Muscle layer of colon (tissue), 2 donors: ENCODE data around the gene LRRC32.

Experiments used
- H3K27ac ChIP-seq: one replicate; pipeline ENCODE4 v1.7.0; 2013; ENCODE audit warnings: low read depth, mild to moderate bottlenecking, low read length, moderate library complexity
- H3K27me3 ChIP-seq, 2 donors: one replicate each; pipeline ENCODE4 v1.7.0; 2013; ENCODE audit warnings: low read length in 2 of 2, mild to moderate bottlenecking in 2 of 2; ENCODE audit not compliant: insufficient read depth in 2 of 2, control insufficient read depth in 1 of 2
- H3K36me3 ChIP-seq: one replicate; pipeline ENCODE4 v1.7.0; 2013; ENCODE audit warnings: mild to moderate bottlenecking, low read length; ENCODE audit not compliant: insufficient read depth
- H3K4me1 ChIP-seq: one replicate; pipeline ENCODE4 v1.7.0; 2013; ENCODE audit warnings: mild to moderate bottlenecking, low read length; ENCODE audit not compliant: insufficient read depth
- H3K4me3 ChIP-seq, 2 donors: one replicate each; pipeline ENCODE4 v1.7.0; 2013; ENCODE audit warnings: low read length in 2 of 2, low read depth in 1 of 2, mild to moderate bottlenecking in 1 of 2, moderate library complexity in 1 of 2
- H3K9ac ChIP-seq: one replicate; pipeline ENCODE4 v1.7.0; 2013; ENCODE audit warnings: low read length
- H3K9me3 ChIP-seq: one replicate; pipeline ENCODE4 v1.7.0; 2013; ENCODE audit warnings: mild to moderate bottlenecking, low read length
- donor health status: abdominal sarcoma.
- donor health status: Adenocarcinoma of cecum.

Gene LRRC32

GRCh38 chr11:76707293-76707825 is 36.8 kb upstream of the LRRC32 start:
- no peaks in the 10 kb centered on the region for H3K4me1 ChIP-seq
- no peaks in the 10 kb centered on the region for H3K27me3 ChIP-seq
- H3K9me3 ChIP-seq, result no peaks in the 10 kb centered on the region
- H3K4me3 ChIP-seq, result no peak overlapping the region
- no peaks in the 10 kb centered on the region for H3K36me3 ChIP-seq
- H3K9ac ChIP-seq, result no peak overlapping the region
- H3K27ac ChIP-seq, result no peak overlapping the region

- Histone ChIP-seq H3K9me3 (no peaks in the 10 kb centered on the region), H3K36me3 (no peaks in the 10 kb centered on the region), H3K4me1 (no peaks in the 10 kb centered on the region), H3K4me3 (no peak overlapping the region), H3K27ac (no peak overlapping the region), H3K9ac (no peak overlapping the region), H3K27me3 (no peaks in the 10 kb centered on the region)
Measured at GRCh38 chr11:76706667-76707066, 36.1 kb upstream of the LRRC32 start.

GRCh38 chr11:76705826-76706225 is 35.3 kb upstream of the LRRC32 start:
- no peaks in the 10 kb centered on the region for H3K4me1 ChIP-seq
- H3K4me3 ChIP-seq, result no peak overlapping the region
- no peaks in the 10 kb centered on the region for H3K9me3 ChIP-seq
- H3K27ac ChIP-seq, result no peak overlapping the region
- H3K9ac ChIP-seq, result no peak overlapping the region
- no peaks in the 10 kb centered on the region for H3K27me3 ChIP-seq
- H3K36me3 ChIP-seq, result no peaks in the 10 kb centered on the region

GRCh38 chr11:76704171-76704948 is 33.8 kb upstream of the LRRC32 start:
- H3K4me1 ChIP-seq, result no peaks in the 10 kb centered on the region
- no peaks in the 10 kb centered on the region for H3K27me3 ChIP-seq
- no peak overlapping the region for H3K9ac ChIP-seq
- H3K4me3 ChIP-seq, result no peak overlapping the region
- no peaks in the 10 kb centered on the region for H3K36me3 ChIP-seq
- no peaks in the 10 kb centered on the region for H3K9me3 ChIP-seq
- H3K27ac ChIP-seq, result no peak overlapping the region

- no peaks in the 10 kb centered on the region for H3K36me3 ChIP-seq
- H3K9me3 ChIP-seq, result no peaks in the 10 kb centered on the region
Measured at GRCh38 chr11:76703707-76704106, 33.2 kb upstream of the LRRC32 start.

GRCh38 chr11:76702336-76703128 is 32.0 kb upstream of the LRRC32 start:
- Histone ChIP-seq H3K4me3 (no peak overlapping the region), H3K27me3 (no peaks in the 10 kb centered on the region), H3K4me1 (no peaks in the 10 kb centered on the region), H3K36me3 (no peaks in the 10 kb centered on the region), H3K9ac (no peak overlapping the region), H3K9me3 (no peaks in the 10 kb centered on the region), H3K27ac (no peak overlapping the region)

More at GRCh38 chr11:76703707-76704106, 33.2 kb upstream of the LRRC32 start:
- H3K27me3 ChIP-seq, result no peaks in the 10 kb centered on the region
- no peak overlapping the region for H3K27ac ChIP-seq
- H3K4me3 ChIP-seq, result no peak overlapping the region
- no peaks in the 10 kb centered on the region for H3K4me1 ChIP-seq
- H3K9ac ChIP-seq, result no peak overlapping the region

- H3K9ac ChIP-seq, result no peak overlapping the region
- no peaks in the 10 kb centered on the region for H3K4me1 ChIP-seq
- H3K27ac ChIP-seq, result no peak overlapping the region
- H3K27me3 ChIP-seq, result no peaks in the 10 kb centered on the region
- no peaks in the 10 kb centered on the region for H3K36me3 ChIP-seq
- H3K9me3 ChIP-seq, result no peaks in the 10 kb centered on the region
- H3K4me3 ChIP-seq, result no peak overlapping the region
Measured at GRCh38 chr11:76701294-76702040, 30.9 kb upstream of the LRRC32 start.

- H3K36me3 ChIP-seq, result no peaks in the 10 kb centered on the region
- no peaks in the 10 kb centered on the region for H3K9me3 ChIP-seq
- no peaks in the 10 kb centered on the region for H3K27me3 ChIP-seq
- no peak overlapping the region for H3K27ac ChIP-seq
- H3K4me3 ChIP-seq, result no peak overlapping the region
- no peaks in the 10 kb centered on the region for H3K4me1 ChIP-seq
- H3K9ac ChIP-seq, result no peak overlapping the region
Measured at GRCh38 chr11:76700177-76701100, 29.9 kb upstream of the LRRC32 start.

- Histone ChIP-seq H3K4me1 (no peaks in the 10 kb centered on the region), H3K4me3 (no peak overlapping the region)
Measured at GRCh38 chr11:76699451-76700091, 29.0 kb upstream of the LRRC32 start.

GRCh38 chr11:76698321-76699043 is 27.9 kb upstream of the LRRC32 start:
- no peak overlapping the region for H3K4me3 ChIP-seq
- H3K27ac ChIP-seq, result no peak overlapping the region
- no peaks in the 10 kb centered on the region for H3K27me3 ChIP-seq
- H3K36me3 ChIP-seq, result no peaks in the 10 kb centered on the region
- H3K9me3 ChIP-seq, result no peaks in the 10 kb centered on the region
- no peaks in the 10 kb centered on the region for H3K4me1 ChIP-seq
- no peak overlapping the region for H3K9ac ChIP-seq

More at GRCh38 chr11:76699451-76700091, 29.0 kb upstream of the LRRC32 start:
- no peaks in the 10 kb centered on the region for H3K36me3 ChIP-seq
- H3K27ac ChIP-seq, result no peak overlapping the region
- H3K9ac ChIP-seq, result no peak overlapping the region
- no peaks in the 10 kb centered on the region for H3K9me3 ChIP-seq
- no peaks in the 10 kb centered on the region for H3K27me3 ChIP-seq
